HEK293 (cell line): ENCODE results near the gene NFE2L1.

Experiments
- BCL11B ChIP-seq: fragments of 450-650 bp; formaldehyde crosslinking; IDR thresholded peaks from 2 replicates; pipeline ENCODE4 v1.5.1; 2016; ENCODE audit warnings: low read depth, missing biosample characterization, missing genetic modification characterization
- GLI2 ChIP-seq: fragments of 450-650 bp; formaldehyde crosslinking; IDR thresholded peaks from 2 replicates; pipeline ENCODE4; 2017; ENCODE audit warnings: missing biosample characterization, missing genetic modification characterization, low read depth, borderline replicate concordance
- GLIS1 ChIP-seq: fragments of 450-650 bp; formaldehyde crosslinking; IDR thresholded peaks from 2 replicates; pipeline ENCODE4 v1.5.1; 2016; ENCODE audit warnings: missing biosample characterization, missing genetic modification characterization
- IKZF3 ChIP-seq: fragments of 450-650 bp; IDR thresholded peaks from 2 replicates; pipeline ENCODE4 v1.5.0; 2018; ENCODE audit warnings: missing biosample characterization, mild to moderate bottlenecking, missing genetic modification characterization, moderate library complexity
- INSM2 ChIP-seq: fragments of 450-650 bp; formaldehyde crosslinking; IDR thresholded peaks from 2 replicates; pipeline ENCODE4 v1.5.1; 2016; ENCODE audit warnings: missing biosample characterization, missing genetic modification characterization
- PRDM4 ChIP-seq: fragments of 450-650 bp; formaldehyde crosslinking; IDR thresholded peaks from 2 replicates; pipeline ENCODE4 v1.5.1; 2017; ENCODE audit warnings: missing biosample characterization, missing genetic modification characterization
- REPIN1 ChIP-seq: fragments of 450-650 bp; formaldehyde crosslinking; IDR thresholded peaks from 2 replicates; pipeline ENCODE4 v1.5.1; 2017; ENCODE audit warnings: missing biosample characterization, missing genetic modification characterization, low read depth
- TCF7L2 ChIP-seq: IDR thresholded peaks from 2 replicates; pipeline ENCODE4 v1.6.1; 2011; ENCODE audit warnings: low read depth, mild to moderate bottlenecking, inconsistent platforms, low read length, moderate library complexity, borderline replicate concordance
- YY1 ChIP-seq: fragments of 450-650 bp; formaldehyde crosslinking; IDR thresholded peaks from 2 replicates; pipeline ENCODE4 v1.5.1; 2018; ENCODE audit warnings: missing biosample characterization, missing genetic modification characterization
- ZBTB7A ChIP-seq: fragments of 450-650 bp; formaldehyde crosslinking; IDR thresholded peaks from 2 replicates; pipeline ENCODE4 v1.5.1; 2016; ENCODE audit warnings: low read depth, missing biosample characterization, missing genetic modification characterization
- ZFP3 ChIP-seq: fragments of 450-650 bp; formaldehyde crosslinking; IDR thresholded peaks from 2 replicates; pipeline ENCODE4 v1.5.1; 2016; ENCODE audit warnings: low read depth, missing biosample characterization, missing genetic modification characterization
- ZFP37 ChIP-seq: fragments of 450-650 bp; formaldehyde crosslinking; IDR thresholded peaks from 2 replicates; pipeline ENCODE4 v1.5.1; 2016; ENCODE audit warnings: missing biosample characterization, missing genetic modification characterization
- ZFP69B ChIP-seq: fragments of 450-650 bp; formaldehyde crosslinking; IDR thresholded peaks from 2 replicates; pipeline ENCODE4 v1.5.1; 2016; ENCODE audit warnings: missing biosample characterization, missing genetic modification characterization
- ZNF174 ChIP-seq: fragments of 450-650 bp; formaldehyde crosslinking; IDR thresholded peaks from 2 replicates; pipeline ENCODE4 v1.5.0; 2017; ENCODE audit warnings: missing biosample characterization, mild to moderate bottlenecking, missing genetic modification characterization
- ZNF223 ChIP-seq: fragments of 450-650 bp; formaldehyde crosslinking; IDR thresholded peaks from 2 replicates; pipeline ENCODE4 v1.5.1; 2016; ENCODE audit warnings: missing biosample characterization, missing genetic modification characterization
- ZNF37A ChIP-seq: fragments of 450-650 bp; IDR thresholded peaks from 2 replicates; pipeline ENCODE4 v1.5.1; 2018; ENCODE audit warnings: missing biosample characterization, missing genetic modification characterization
- ZNF391 ChIP-seq: fragments of 450-650 bp; formaldehyde crosslinking; IDR thresholded peaks from 2 replicates; pipeline ENCODE4 v1.5.1; 2016; ENCODE audit warnings: low read depth, missing biosample characterization, missing genetic modification characterization, borderline replicate concordance
- ZNF423 ChIP-seq: fragments of 450-650 bp; formaldehyde crosslinking; IDR thresholded peaks from 2 replicates; pipeline ENCODE4 v1.5.1; 2016; ENCODE audit warnings: missing biosample characterization, missing genetic modification characterization
- ZNF518A ChIP-seq: fragments of 450-650 bp; formaldehyde crosslinking; conservative IDR thresholded peaks from 2 replicates; pipeline ENCODE4 v1.5.1; 2016; ENCODE audit warnings: low read depth, missing biosample characterization, missing genetic modification characterization
- ZNF529 ChIP-seq: fragments of 450-650 bp; formaldehyde crosslinking; IDR thresholded peaks from 2 replicates; pipeline ENCODE4 v1.5.1; 2017; ENCODE audit warnings: missing genetic modification characterization, missing biosample characterization; ENCODE audit not compliant: insufficient replicate concordance
- ZNF561 ChIP-seq: fragments of 450-650 bp; IDR thresholded peaks from 2 replicates; pipeline ENCODE4 v1.5.1; 2018; ENCODE audit warnings: missing biosample characterization, missing genetic modification characterization, borderline replicate concordance
- ZNF580 ChIP-seq: fragments of 450-650 bp; formaldehyde crosslinking; IDR thresholded peaks from 2 replicates; pipeline ENCODE4 v1.5.1; 2016; ENCODE audit warnings: missing biosample characterization, missing genetic modification characterization
- ZNF629 ChIP-seq: fragments of 450-650 bp; formaldehyde crosslinking; IDR thresholded peaks from 2 replicates; pipeline ENCODE4 v1.5.1; 2017; ENCODE audit warnings: missing biosample characterization, missing genetic modification characterization
- ZNF645 ChIP-seq: fragments of 450-650 bp; formaldehyde crosslinking; IDR thresholded peaks from 2 replicates; pipeline ENCODE4; 2016; ENCODE audit warnings: missing biosample characterization, missing genetic modification characterization
- ZNF654 ChIP-seq: fragments of 450-650 bp; formaldehyde crosslinking; IDR thresholded peaks from 2 replicates; pipeline ENCODE4 v1.5.1; 2016; ENCODE audit warnings: low read depth, missing biosample characterization, missing genetic modification characterization
- ZNF785 ChIP-seq: fragments of 450-650 bp; formaldehyde crosslinking; IDR thresholded peaks from 2 replicates; pipeline ENCODE4 v1.5.1; 2016; ENCODE audit warnings: missing biosample characterization, missing genetic modification characterization
- ZNF791 ChIP-seq: fragments of 450-650 bp; formaldehyde crosslinking; IDR thresholded peaks from 2 replicates; pipeline ENCODE4 v1.5.1; 2016; ENCODE audit warnings: missing biosample characterization, missing genetic modification characterization
- ZSCAN5A ChIP-seq: fragments of 450-650 bp; formaldehyde crosslinking; IDR thresholded peaks from 2 replicates; pipeline ENCODE4 v1.5.1; 2016; ENCODE audit warnings: missing biosample characterization, missing genetic modification characterization
- ZXDB ChIP-seq: fragments of 450-650 bp; formaldehyde crosslinking; IDR thresholded peaks from 2 replicates; pipeline ENCODE4 v1.5.1; 2016; ENCODE audit warnings: missing biosample characterization, missing genetic modification characterization

Gene NFE2L1

GRCh38 chr17:48011405-48012150 lies 36.6 kb upstream of the NFE2L1 start (continued):
- TF ChIP-seq BCL11B (tag by site-specific recombination) (no peak), ZNF561 (tag by site-specific recombination) (no peak), ZFP69B (tag by site-specific recombination) (no peak), GLI2 (no peak), ZNF580 (tag by site-specific recombination) (no peak), IKZF3 (tag by site-specific recombination) (no peak), ZNF645 (no peak), INSM2 (tag by site-specific recombination) (no peak), TCF7L2 (no peak), ZFP3 (tag by site-specific recombination) (no peak), ZNF518A (tag by site-specific recombination) (no peak), ZNF654 (tag by site-specific recombination) (peak; percentile 75), ZNF174 (tag by site-specific recombination) (no peak), ZNF529 (tag by site-specific recombination) (no peak), ZNF37A (tag by site-specific recombination) (no peak), ZNF423 (tag by site-specific recombination) (no peak), ZNF223 (tag by site-specific recombination) (no peak), ZSCAN5A (tag by site-specific recombination) (no peak), ZNF791 (tag by site-specific recombination) (no peak), REPIN1 (tag by site-specific recombination) (no peak), ZNF629 (tag by site-specific recombination) (peak; percentile 37; the same call in 1 of the 2 replicates), ZXDB (peak; percentile 41), GLIS1 (tag by site-specific recombination) (0 out of 2 replicates have a peak, but pooled peaks have one; percentile 8), ZNF391 (tag by site-specific recombination) (no peak), ZFP37 (no peak), ZBTB7A (no peak), YY1 (tag by site-specific recombination) (no peak; the same call in 1 of the 2 replicates), ZNF785 (tag by site-specific recombination) (no peak), PRDM4 (peak; percentile 90)
